HepG2 (cell line): Measurements from ENCODE around the gene HEPACAM. TPM values are rescaled to one million over a fixed set of nuclear protein-coding genes. Genes with fewer than 3 reads are reported as not detected.

ENCODE experiments used
- ATRX ChIP-seq: sonication (generic); formaldehyde crosslinking; IDR thresholded peaks from 2 replicates; pipeline ENCODE4 v1.4.0; 2020; ENCODE audit warnings: missing genetic modification reagents, borderline replicate concordance
- BORCS8-MEF2B ChIP-seq: sonication (generic); formaldehyde crosslinking; IDR thresholded peaks from 2 replicates; pipeline ENCODE4 v1.8.0; 2022; ENCODE audit warnings: mild to moderate bottlenecking, missing genetic modification reagents
- DNMT1 ChIP-seq: sonication (generic); formaldehyde crosslinking; IDR thresholded peaks from 2 replicates; pipeline ENCODE4 v1.5.1; 2020; ENCODE audit warnings: mild to moderate bottlenecking, missing genetic modification reagents
- FOXO4 ChIP-seq: sonication (generic); formaldehyde crosslinking; conservative IDR thresholded peaks from 2 replicates; pipeline ENCODE4 v1.8.1; 2023; ENCODE audit warnings: missing genetic modification reagents
- HOXA3 ChIP-seq: sonication (generic); formaldehyde crosslinking; IDR thresholded peaks from 2 replicates; pipeline ENCODE4 v1.5.0; 2020; ENCODE audit warnings: missing genetic modification reagents
- JUNB ChIP-seq: sonication (generic); formaldehyde crosslinking; IDR thresholded peaks from 2 replicates; pipeline ENCODE4 v1.8.0; 2022; ENCODE audit warnings: missing genetic modification reagents, mild to moderate bottlenecking, borderline replicate concordance
- KDM6A ChIP-seq: IDR thresholded peaks from 2 replicates; pipeline ENCODE4 v1.6.1; 2016; ENCODE audit warnings: low read depth
- KLF13 ChIP-seq: sonication (generic); formaldehyde crosslinking; IDR thresholded peaks from 2 replicates; pipeline ENCODE4 v1.4.0; 2020; ENCODE audit warnings: mild to moderate bottlenecking, missing genetic modification reagents
- MTF1 ChIP-seq: sonication (generic); formaldehyde crosslinking; IDR thresholded peaks from 2 replicates; pipeline ENCODE4 v1.5.0; 2020; ENCODE audit warnings: missing genetic modification reagents
- NBN ChIP-seq: fragments of 450-650 bp; conservative IDR thresholded peaks from 2 replicates; pipeline ENCODE4 v1.6.1; 2017
- SRSF1 ChIP-seq: fragments of 200-400 bp; formaldehyde crosslinking; optimal IDR thresholded peaks from 2 replicates; pipeline ENCODE3; 2017; ENCODE audit warnings: mild to moderate bottlenecking, low read depth, low read length, moderate library complexity
- TRIM24 ChIP-seq: sonication (generic); formaldehyde crosslinking; IDR thresholded peaks from 2 replicates; pipeline ENCODE4 v1.8.0; 2022; ENCODE audit warnings: mild to moderate bottlenecking, missing genetic modification reagents
- ZBTB44 ChIP-seq: sonication (generic); formaldehyde crosslinking; IDR thresholded peaks from 2 replicates; pipeline ENCODE4 v1.4.0; 2020; ENCODE audit warnings: missing genetic modification reagents
- ZNF253 ChIP-seq: sonication (generic); formaldehyde crosslinking; IDR thresholded peaks from 2 replicates; pipeline ENCODE4 v1.8.0; 2022; ENCODE audit warnings: mild to moderate bottlenecking, missing genetic modification reagents, borderline replicate concordance
- ZNF382 ChIP-seq: sonication (generic); formaldehyde crosslinking; IDR thresholded peaks from 2 replicates; pipeline ENCODE4 v1.5.0; 2020; ENCODE audit warnings: missing genetic modification reagents, mild to moderate bottlenecking, borderline replicate concordance
- ZNF512 ChIP-seq: sonication (generic); formaldehyde crosslinking; IDR thresholded peaks from 2 replicates; pipeline ENCODE4 v1.4.0; 2020; ENCODE audit warnings: mild to moderate bottlenecking, missing genetic modification reagents
- ZNF609 ChIP-seq: sonication (generic); formaldehyde crosslinking; IDR thresholded peaks from 2 replicates; pipeline ENCODE4 v1.4.0; 2020; ENCODE audit warnings: mild to moderate bottlenecking, missing genetic modification reagents, borderline replicate concordance
- polyA plus RNA-seq, 8 experiments: library from polyadenylated mRNA; depleted of rRNA in 3 of 8; stranded (reverse) in 7 of 8; unstranded in 1 of 8; fragments of >200 nt; fragmentation: Illumina TruSeq in 4 of 8; extraction: Trizol in 4 of 8; gene quantifications; 2 replicates each; pipeline versions ENCODE4 v1.2.1 to v1.2.3, GENCODE V29; 2011 to 2016; ENCODE audit warnings: low read depth in 4 of 8, missing spikeins in 1 of 8, mixed read lengths in 1 of 8; ENCODE audit not compliant: insufficient read depth in 1 of 8
- total RNA-seq, 5 experiments: library from RNA; depleted of rRNA; stranded (reverse); fragments of >200 nt; fragmentation: Illumina TruSeq; extraction: Trizol; gene quantifications; 2 replicates each; pipeline ENCODE4 v1.2.3, GENCODE V29; 2016; ENCODE audit warnings: low read depth in 1 of 5

Gene HEPACAM
- total and polyA plus RNA-seq, 2 of the 13 experiments (the other 11 are each of a cell fraction or from before 2014, with no cell fraction given), result 66.9 to 121 TPM

GRCh38 chr11:124953753-124954589 lies 18.1 kb upstream of the HEPACAM start, which contains the start of gene CCDC15 (continued):
- TF ChIP-seq ZNF609 (CRISPR knock-in tag) (peak; percentile 48; the same call in 1 of the 2 replicates), TRIM24 (CRISPR knock-in tag) (no peak), MTF1 (CRISPR knock-in tag) (no peak), KLF13 (CRISPR knock-in tag) (no peak; the same call in 1 of the 2 replicates), ZNF253 (CRISPR knock-in tag) (no peak), ZNF382 (no peak), ATRX (CRISPR knock-in tag) (no peak), ZNF512 (no peak), HOXA3 (CRISPR knock-in tag) (peak; percentile 91), JUNB (CRISPR knock-in tag) (no peak), SRSF1 (no peak), FOXO4 (no peak), ZBTB44 (CRISPR knock-in tag) (no peak), NBN (no peak), BORCS8-MEF2B (CRISPR knock-in tag) (peak; percentile 73; the same call in 1 of the 2 replicates), DNMT1 (CRISPR knock-in tag) (no peak), KDM6A (no peak)
